HUES6 (cell line): ENCODE data around the gene PRMT9.

Experiments
- H3K27ac ChIP-seq: 2 replicates; pipeline ENCODE4 v1.7.0; 2013; ENCODE audit warnings: low read depth, mild to moderate bottlenecking, low read length, inconsistent platforms
- H3K27me3 ChIP-seq: 2 replicates; pipeline ENCODE4 v1.6.1; 2013; ENCODE audit warnings: low read length; ENCODE audit not compliant: control insufficient read depth, insufficient read depth
- H3K36me3 ChIP-seq: 2 replicates; pipeline ENCODE4 v1.6.1; 2013; ENCODE audit warnings: low read length; ENCODE audit not compliant: control insufficient read depth, insufficient read depth
- H3K4me1 ChIP-seq: 2 replicates; pipeline ENCODE4 v1.6.1; 2013; ENCODE audit warnings: low read length; ENCODE audit not compliant: control insufficient read depth, insufficient read depth
- H3K4me3 ChIP-seq: 2 replicates; pipeline ENCODE4 v1.5.1; 2013; ENCODE audit warnings: low read depth, low read length
- H3K9ac ChIP-seq: one replicate; pipeline ENCODE4 v1.6.1; 2013; ENCODE audit warnings: mild to moderate bottlenecking, low read length
- H3K9me3 ChIP-seq: 2 replicates; pipeline ENCODE4 v1.6.1; 2013; ENCODE audit warnings: low read depth, low read length; ENCODE audit not compliant: control insufficient read depth, insufficient read depth

PRMT9 gene

DNA sequence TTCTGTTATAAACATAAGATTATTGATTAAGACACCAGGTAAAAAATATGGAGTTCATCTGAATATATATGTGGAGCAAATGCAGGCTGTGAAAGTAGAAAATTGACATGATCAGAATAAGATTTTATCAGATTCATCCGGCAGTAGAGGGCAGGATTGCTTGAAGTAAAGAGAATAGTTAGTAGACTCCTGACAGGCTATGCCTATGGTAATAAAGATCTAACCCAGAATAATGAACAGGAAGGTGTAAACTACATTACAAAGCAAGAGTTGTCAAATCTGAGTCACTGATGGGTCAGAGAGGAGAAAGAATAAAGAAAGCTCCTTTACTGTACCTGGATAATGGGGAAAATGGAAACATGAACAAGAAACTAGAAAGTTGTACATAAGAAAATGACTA is 87.6 kb downstream of the PRMT9 start:
- H3K36me3 ChIP-seq = no peaks in the 10 kb centered on the region
- H3K9ac ChIP-seq = no peak overlapping the region
- H3K27me3 ChIP-seq = no peaks in the 10 kb centered on the region
- H3K4me1 ChIP-seq = no peaks in the 10 kb centered on the region
- H3K4me3 ChIP-seq = no peak overlapping the region
- H3K27ac ChIP-seq = no peak overlapping the region
- H3K9me3 ChIP-seq = no peaks in the 10 kb centered on the region

DNA sequence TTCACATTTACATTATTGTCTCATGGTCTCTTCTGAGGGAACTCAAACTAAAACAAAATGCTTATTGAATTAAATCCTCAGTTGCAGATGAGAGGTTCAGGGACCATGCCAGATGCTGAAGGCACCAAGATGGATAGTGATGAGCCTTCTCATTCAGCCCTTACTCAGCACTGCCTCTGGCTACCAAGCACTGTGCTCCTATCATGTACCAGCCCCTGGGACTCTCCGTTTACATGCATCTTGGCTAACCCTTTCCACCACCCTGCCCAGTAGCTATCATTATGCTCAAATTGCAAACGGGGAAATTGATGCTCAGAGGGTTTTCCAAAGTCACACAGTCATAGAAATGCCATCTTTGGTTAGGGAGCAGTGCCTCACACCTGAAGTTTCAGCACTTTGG is 89.4 kb downstream of the PRMT9 start:
- Histone ChIP-seq H3K4me3 (no peak overlapping the region), H3K27me3 (no peaks in the 10 kb centered on the region), H3K27ac (no peak overlapping the region), H3K36me3 (no peaks in the 10 kb centered on the region), H3K9ac (no peak overlapping the region), H3K9me3 (no peaks in the 10 kb centered on the region), H3K4me1 (0 out of 2 replicates have a peak, but pooled peaks cover under 1% of the 10 kb centered on the region)

DNA sequence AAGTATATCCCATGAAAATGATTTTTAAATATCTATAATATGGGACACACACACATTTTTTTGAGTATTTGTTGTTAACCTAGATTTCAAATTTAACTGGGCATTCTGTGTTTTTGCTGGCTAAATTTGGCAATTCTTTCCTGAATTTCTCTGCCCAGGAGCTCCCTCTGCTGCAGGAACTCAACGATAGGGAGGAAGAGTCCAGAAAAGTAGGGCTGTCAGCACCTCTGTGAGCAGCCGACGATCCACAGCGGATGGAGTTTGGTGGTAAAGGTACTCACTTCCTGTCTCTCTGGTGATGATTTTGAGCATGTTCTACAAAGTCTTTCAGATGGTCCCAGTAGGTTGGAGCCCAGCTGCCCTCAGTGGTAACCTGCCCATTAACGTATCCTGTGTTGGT is 89.9 kb downstream of the PRMT9 start:
- H3K9me3 ChIP-seq = no peaks in the 10 kb centered on the region
- H3K9ac ChIP-seq = no peak overlapping the region
- no peak overlapping the region for H3K4me3 ChIP-seq
- no peak overlapping the region for H3K27ac ChIP-seq
- H3K27me3 ChIP-seq = no peaks in the 10 kb centered on the region
- H3K4me1 ChIP-seq = 0 out of 2 replicates have a peak, but pooled peaks cover 5% of the 10 kb centered on the region
- H3K36me3 ChIP-seq = no peaks in the 10 kb centered on the region

DNA sequence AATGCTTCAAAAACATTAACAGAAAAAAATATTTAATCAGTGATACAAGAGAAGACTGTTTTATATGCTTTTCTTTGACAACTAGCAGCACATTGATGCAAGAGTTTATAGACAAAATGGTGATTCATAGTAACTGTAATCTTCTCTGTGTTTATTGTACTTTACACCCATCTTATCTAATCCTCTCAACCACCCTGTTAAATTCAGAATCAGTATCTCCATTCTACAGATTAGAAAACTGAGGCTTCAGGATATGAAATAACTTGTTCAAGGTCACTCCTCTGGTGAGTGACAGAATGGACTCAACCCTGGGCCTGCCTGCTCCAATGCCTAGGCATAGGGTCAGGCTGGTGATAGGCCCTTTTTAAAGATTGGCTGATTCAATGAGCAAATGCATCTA is 92.9 kb downstream of the PRMT9 start:
- no peaks in the 10 kb centered on the region for H3K27me3 ChIP-seq
- no peak overlapping the region for H3K9ac ChIP-seq
- H3K36me3 ChIP-seq = no peaks in the 10 kb centered on the region
- 0 out of 2 replicates have a peak, but pooled peaks cover 6% of the 10 kb centered on the region for H3K4me1 ChIP-seq
- no peak overlapping the region for H3K27ac ChIP-seq
- no peaks in the 10 kb centered on the region for H3K9me3 ChIP-seq
- no peak overlapping the region for H3K4me3 ChIP-seq

DNA sequence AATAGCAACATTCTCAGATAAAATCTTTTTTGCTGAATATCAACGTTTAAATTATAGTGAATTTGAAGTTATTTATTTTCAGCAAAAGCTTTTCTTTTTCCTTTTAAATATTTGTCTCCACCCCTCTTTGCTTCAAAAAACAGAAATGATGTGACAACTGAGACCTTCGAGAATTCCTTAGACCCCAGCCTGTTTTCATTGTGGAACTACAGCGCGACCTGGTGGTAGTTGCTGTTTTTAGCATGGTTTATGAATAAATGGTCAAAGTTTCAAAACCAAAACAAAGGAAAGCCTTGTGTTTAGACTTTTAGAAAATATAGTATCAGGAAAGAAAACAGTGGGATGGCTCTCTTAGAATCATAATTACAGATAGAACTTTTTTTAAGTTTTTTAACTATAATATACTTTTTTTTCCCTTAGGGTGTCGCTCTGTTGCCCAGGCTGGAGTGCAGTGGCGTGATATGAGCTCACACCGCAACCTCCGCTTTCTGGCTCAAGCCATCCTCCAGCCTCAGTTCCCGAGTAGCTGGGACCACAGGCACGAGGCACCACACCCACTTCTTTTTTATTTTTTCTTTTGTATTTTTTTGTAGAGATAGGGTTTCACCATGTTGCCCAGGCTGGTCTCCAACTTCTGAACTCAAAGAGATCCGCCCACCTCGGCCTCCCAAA is 93.6 kb downstream of the PRMT9 start:
- Histone ChIP-seq H3K27me3 (no peaks in the 10 kb centered on the region), H3K9me3 (no peaks in the 10 kb centered on the region), H3K4me1 (0 out of 2 replicates have a peak, but pooled peaks cover 6% of the 10 kb centered on the region), H3K27ac (no peak overlapping the region), H3K36me3 (no peaks in the 10 kb centered on the region), H3K4me3 (no peak overlapping the region), H3K9ac (no peak overlapping the region)

DNA sequence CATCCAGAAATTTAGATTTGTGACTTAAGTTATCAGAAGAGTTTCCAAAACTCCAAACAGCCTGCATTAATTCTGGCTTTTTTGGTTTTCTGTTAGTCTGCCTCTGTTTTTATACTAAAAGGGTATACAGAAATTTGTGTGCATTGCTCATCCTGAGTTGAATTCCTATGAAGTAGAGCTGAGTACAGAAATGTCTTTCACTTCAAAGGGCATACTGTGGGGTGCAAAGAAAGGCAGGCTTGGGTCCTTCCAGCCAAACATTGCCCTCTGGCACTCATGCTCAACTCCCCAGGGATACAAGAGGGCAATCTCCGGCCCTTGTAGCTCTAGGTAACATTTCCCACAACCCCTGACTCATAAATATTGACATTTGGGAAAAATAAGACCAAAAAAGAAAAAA is 94.4 kb downstream of the PRMT9 start:
- no peak overlapping the region for H3K27ac ChIP-seq
- 0 out of 2 replicates have a peak, but pooled peaks cover 6% of the 10 kb centered on the region for H3K4me1 ChIP-seq
- peaks cover 6% of the 10 kb centered on the region for H3K9me3 ChIP-seq
- H3K9ac ChIP-seq = no peak overlapping the region
- H3K4me3 ChIP-seq = no peak overlapping the region
- H3K36me3 ChIP-seq = no peaks in the 10 kb centered on the region
- H3K27me3 ChIP-seq = no peaks in the 10 kb centered on the region
